ENCODE measurements around the gene FGF10.

FGF10 gene

GRCh38 chr5:44300551-44300950 is 88.7 kb downstream of the FGF10 start:
- DNase-seq (ENCODE audit: extremely low read depth, insufficient read length): no peak
- Histone ChIP-seq H3K4me3 (replicated peaks; ENCODE audit: low read depth, low read length) (no peak overlapping the region), H3K27me3 (replicated peaks; ENCODE audit: control insufficient read depth, insufficient read depth, low read length) (no peaks in the 10 kb centered on the region), H3K36me3 (ENCODE audit: control insufficient read depth, insufficient read depth, low read length) (no peaks in the 10 kb centered on the region)
- TF ChIP-seq CTCF (IDR thresholded peaks at IDR 0.05; ENCODE audit: insufficient read depth, low read length, poor library complexity, severe bottlenecking): no peak

GRCh38 chr5:44299394-44299793 is 89.8 kb downstream of the FGF10 start:
- no peaks in the 10 kb centered on the region for H3K36me3 ChIP-seq (ENCODE audit: control insufficient read depth, insufficient read depth, low read length)
- H3K4me3 ChIP-seq (replicated peaks; ENCODE audit: low read depth, low read length): no peak overlapping the region
- no peak for TF ChIP-seq CTCF (IDR thresholded peaks at IDR 0.05; ENCODE audit: insufficient read depth, low read length, poor library complexity, severe bottlenecking)
- no peak for DNase-seq (ENCODE audit: extremely low read depth, insufficient read length)
- H3K27me3 ChIP-seq (replicated peaks; ENCODE audit: control insufficient read depth, insufficient read depth, low read length): no peaks in the 10 kb centered on the region

- DNase-seq (ENCODE audit: extremely low read depth, insufficient read length): no peak
- no peaks in the 10 kb centered on the region for H3K36me3 ChIP-seq (ENCODE audit: control insufficient read depth, insufficient read depth, low read length)
- no peak overlapping the region for H3K4me3 ChIP-seq (replicated peaks; ENCODE audit: low read depth, low read length)
- H3K27me3 ChIP-seq (replicated peaks; ENCODE audit: control insufficient read depth, insufficient read depth, low read length): no peaks in the 10 kb centered on the region
- no peak for TF ChIP-seq CTCF (IDR thresholded peaks at IDR 0.05; ENCODE audit: insufficient read depth, low read length, poor library complexity, severe bottlenecking)
These were observed 94.7 kb downstream of the FGF10 start for GRCh38 chr5:44294516-44294915.

GRCh38 chr5:44292736-44293135 is 96.5 kb downstream of the FGF10 start:
- no peak for TF ChIP-seq CTCF (IDR thresholded peaks at IDR 0.05; ENCODE audit: insufficient read depth, low read length, poor library complexity, severe bottlenecking)
- H3K27me3 ChIP-seq (replicated peaks; ENCODE audit: control insufficient read depth, insufficient read depth, low read length): no peaks in the 10 kb centered on the region
- H3K4me3 ChIP-seq (replicated peaks; ENCODE audit: low read depth, low read length): no peak overlapping the region
- no peak for DNase-seq (ENCODE audit: extremely low read depth, insufficient read length)
- H3K36me3 ChIP-seq (ENCODE audit: control insufficient read depth, insufficient read depth, low read length): no peaks in the 10 kb centered on the region

GRCh38 chr5:44278469-44278868 is 110.8 kb downstream of the FGF10 start:
- Histone ChIP-seq H3K36me3 (ENCODE audit: control insufficient read depth, insufficient read depth, low read length) (no peaks in the 10 kb centered on the region), H3K4me3 (replicated peaks; ENCODE audit: low read depth, low read length) (no peak overlapping the region), H3K27me3 (replicated peaks; ENCODE audit: control insufficient read depth, insufficient read depth, low read length) (no peaks in the 10 kb centered on the region)
- DNase-seq (ENCODE audit: extremely low read depth, insufficient read length): no peak
- TF ChIP-seq CTCF (IDR thresholded peaks at IDR 0.05; ENCODE audit: insufficient read depth, low read length, poor library complexity, severe bottlenecking): no peak

- no peak for DNase-seq (ENCODE audit: extremely low read depth, insufficient read length)
- no peak overlapping the region for H3K4me3 ChIP-seq (replicated peaks; ENCODE audit: low read depth, low read length)
- no peaks in the 10 kb centered on the region for H3K36me3 ChIP-seq (ENCODE audit: control insufficient read depth, insufficient read depth, low read length)
- TF ChIP-seq CTCF (IDR thresholded peaks at IDR 0.05; ENCODE audit: insufficient read depth, low read length, poor library complexity, severe bottlenecking): no peak
- no peaks in the 10 kb centered on the region for H3K27me3 ChIP-seq (replicated peaks; ENCODE audit: control insufficient read depth, insufficient read depth, low read length)
These were observed 113.3 kb downstream of the FGF10 start for GRCh38 chr5:44275908-44276307.
